ENCODE data around the gene JAK1. TPM values are rescaled to one million over a fixed set of nuclear protein-coding genes. Genes with fewer than 3 reads are reported as not detected.
A peak's percentile ranks its signal among the peaks of the same experiment; 100 is the strongest.

Gene JAK1
- total RNA-seq, 1 experiment from 2014 or later: 27.8 TPM

DNA sequence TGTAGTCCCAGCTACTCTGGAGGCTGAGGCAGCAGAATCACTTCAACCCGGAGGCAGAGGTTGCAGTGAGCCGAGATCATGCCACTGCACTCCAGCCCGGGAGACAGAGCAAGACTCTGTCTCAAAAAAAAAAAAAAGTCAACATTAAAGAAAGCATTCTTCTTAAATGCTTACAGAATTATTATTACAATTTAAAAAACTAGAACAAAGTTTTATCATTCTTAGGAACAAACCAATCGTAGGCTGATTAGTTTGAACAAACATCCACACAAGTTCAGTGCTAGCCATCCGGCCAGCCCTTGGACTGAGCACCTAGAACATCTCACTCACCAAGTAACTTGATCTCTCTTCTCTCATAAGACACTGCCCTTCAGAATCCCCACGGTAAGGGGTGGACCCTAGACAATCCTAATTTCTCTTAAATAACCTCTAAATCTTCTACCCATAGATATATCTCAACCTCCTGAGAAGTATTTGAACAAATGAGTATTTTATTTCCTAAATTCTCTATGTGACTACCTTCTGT lies 16.0 kb downstream of the JAK1 start:
- CTCF ChIA-PET: no interaction called here
- H3K27me3 Mint-ChIP-seq (ENCODE audit: low read depth): no peaks in the 10 kb centered on the region
- ATAC-seq (peak; percentile 57), DNase-seq (ENCODE audit: low spot score) (no peak)
- no peaks in the 10 kb centered on the region for H3K36me3 Mint-ChIP-seq
- H3K9me3 Mint-ChIP-seq: no peaks in the 10 kb centered on the region
- TF ChIP-seq CREB1 (CRISPR knock-in tag; IDR thresholded peaks at IDR 0.05): no peak
- H3K4me1 Mint-ChIP-seq: peaks cover 21% of the 10 kb centered on the region
- H3K27ac Mint-ChIP-seq: no peak overlapping the region
- H3K4me3 Mint-ChIP-seq: no peak overlapping the region
- POLR2A ChIA-PET: no interaction called here

- Mint-ChIP-seq H3K27me3 (ENCODE audit: low read depth) (no peaks in the 10 kb centered on the region), H3K4me3 (no peak overlapping the region), H3K36me3 (no peaks in the 10 kb centered on the region), H3K4me1 (peaks cover 21% of the 10 kb centered on the region), H3K9me3 (no peaks in the 10 kb centered on the region), H3K27ac (peak overlapping the region; percentile 71)
- POLR2A ChIA-PET: interaction anchor here (0.6 kb wide), 1 partner anchor 98 kb away, joined by 6 read pairs; no protein-coding TSS in a partner anchor
- CTCF ChIA-PET: no interaction called here
- ATAC-seq (peak; percentile 61; the same call in 1 of the 2 replicates), DNase-seq (ENCODE audit: low spot score) (no peak)
- TF ChIP-seq ZBTB21 (CRISPR knock-in tag; IDR thresholded peaks at IDR 0.05; ENCODE audit: borderline replicate concordance) (no peak), ZNF219 (CRISPR knock-in tag; IDR thresholded peaks at IDR 0.05; ENCODE audit: borderline replicate concordance) (no peak), KAT7 (CRISPR knock-in tag; IDR thresholded peaks at IDR 0.05; ENCODE audit: borderline replicate concordance) (no peak), MYBL2 (CRISPR knock-in tag; IDR thresholded peaks at IDR 0.05) (no peak), TEAD4 (CRISPR knock-in tag; IDR thresholded peaks at IDR 0.05) (no peak), PRRX2 (CRISPR knock-in tag; IDR thresholded peaks at IDR 0.05) (no peak), HMGA2 (CRISPR knock-in tag; IDR thresholded peaks at IDR 0.05) (no peak)
Measured at GRCh38 chr1:64948905-64949833, 17.2 kb downstream of the JAK1 start.

GRCh38 chr1:64948216-64948615 lies 18.1 kb downstream of the JAK1 start:
- ATAC-seq (no peak), DNase-seq (ENCODE audit: low spot score) (no peak)
- ChIA-PET CTCF (no interaction called here), POLR2A (no interaction called here)
- Mint-ChIP-seq H3K9me3 (no peaks in the 10 kb centered on the region), H3K36me3 (no peaks in the 10 kb centered on the region), H3K4me1 (peaks cover 21% of the 10 kb centered on the region), H3K27me3 (ENCODE audit: low read depth) (no peaks in the 10 kb centered on the region), H3K4me3 (no peak overlapping the region), H3K27ac (no peak overlapping the region)
- no peak for TF ChIP-seq MXD4 (CRISPR knock-in tag; IDR thresholded peaks at IDR 0.05; ENCODE audit: borderline replicate concordance)
- TF ChIP-seq, protein P1, sequence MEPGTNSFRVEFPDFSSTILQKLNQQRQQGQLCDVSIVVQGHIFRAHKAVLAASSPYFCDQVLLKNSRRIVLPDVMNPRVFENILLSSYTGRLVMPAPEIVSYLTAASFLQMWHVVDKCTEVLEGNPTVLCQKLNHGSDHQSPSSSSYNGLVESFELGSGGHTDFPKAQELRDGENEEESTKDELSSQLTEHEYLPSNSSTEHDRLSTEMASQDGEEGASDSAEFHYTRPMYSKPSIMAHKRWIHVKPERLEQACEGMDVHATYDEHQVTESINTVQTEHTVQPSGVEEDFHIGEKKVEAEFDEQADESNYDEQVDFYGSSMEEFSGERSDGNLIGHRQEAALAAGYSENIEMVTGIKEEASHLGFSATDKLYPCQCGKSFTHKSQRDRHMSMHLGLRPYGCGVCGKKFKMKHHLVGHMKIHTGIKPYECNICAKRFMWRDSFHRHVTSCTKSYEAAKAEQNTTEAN (CRISPR knock-in tag; IDR thresholded peaks at IDR 0.05): no peak
- TF ChIP-seq, protein P2, sequence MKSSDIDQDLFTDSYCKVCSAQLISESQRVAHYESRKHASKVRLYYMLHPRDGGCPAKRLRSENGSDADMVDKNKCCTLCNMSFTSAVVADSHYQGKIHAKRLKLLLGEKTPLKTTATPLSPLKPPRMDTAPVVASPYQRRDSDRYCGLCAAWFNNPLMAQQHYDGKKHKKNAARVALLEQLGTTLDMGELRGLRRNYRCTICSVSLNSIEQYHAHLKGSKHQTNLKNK (CRISPR knock-in tag; IDR thresholded peaks at IDR 0.05): no peak

DNA sequence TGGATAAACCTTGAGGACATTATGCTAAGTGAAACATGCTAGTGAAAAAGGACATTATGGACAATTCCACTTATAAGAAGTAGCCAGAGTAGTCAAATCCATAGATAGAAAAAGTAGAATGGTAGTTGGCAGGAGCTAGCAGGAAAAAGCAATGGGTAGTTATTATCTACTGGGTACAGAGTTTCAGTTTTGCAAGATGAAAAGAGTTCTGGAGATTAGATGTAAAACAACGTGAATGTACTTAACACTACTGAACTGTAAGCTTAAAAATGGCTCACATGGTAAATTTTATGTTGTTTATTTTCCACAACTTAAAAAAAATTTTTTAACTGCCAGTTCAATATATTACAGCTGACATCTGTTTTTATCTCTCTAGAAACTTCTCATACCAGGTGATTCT lies 19.4 kb downstream of the JAK1 start:
- TF ChIP-seq ZNF416 (CRISPR knock-in tag; IDR thresholded peaks at IDR 0.05): no peak
- TF ChIP-seq, protein P1 (CRISPR knock-in tag; IDR thresholded peaks at IDR 0.05): no peak
- no peak for TF ChIP-seq CREB1 (CRISPR knock-in tag; IDR thresholded peaks at IDR 0.05)
- TF ChIP-seq PRRX2 (CRISPR knock-in tag; IDR thresholded peaks at IDR 0.05): no peak
- TF ChIP-seq GABPB1 (CRISPR knock-in tag; IDR thresholded peaks at IDR 0.05): no peak
- no peak for TF ChIP-seq RORB (CRISPR knock-in tag; IDR thresholded peaks at IDR 0.05)
- TF ChIP-seq ZNF138 (CRISPR knock-in tag; conservative IDR thresholded peaks at IDR 0.05): no peak
- TF ChIP-seq ZNF317 (CRISPR knock-in tag; IDR thresholded peaks at IDR 0.05; ENCODE audit: borderline replicate concordance, low read depth): no peak
- TF ChIP-seq RELA (CRISPR knock-in tag; IDR thresholded peaks at IDR 0.05; ENCODE audit: borderline replicate concordance): no peak
- TF ChIP-seq TEAD4 (CRISPR knock-in tag; IDR thresholded peaks at IDR 0.05): no peak
- no peak for TF ChIP-seq ETV6 (CRISPR knock-in tag; IDR thresholded peaks at IDR 0.05)
- ATAC-seq: no peak
- H3K36me3 Mint-ChIP-seq: no peaks in the 10 kb centered on the region
- ChIA-PET CTCF (no interaction called here), POLR2A (no interaction called here)
- H3K27ac Mint-ChIP-seq: no peak overlapping the region
- DNase-seq (ENCODE audit: low spot score): no peak
- H3K4me3 Mint-ChIP-seq: no peak overlapping the region
- H3K4me1 Mint-ChIP-seq: peaks cover 24% of the 10 kb centered on the region
- H3K27me3 Mint-ChIP-seq (ENCODE audit: low read depth): no peaks in the 10 kb centered on the region
- no peaks in the 10 kb centered on the region for H3K9me3 Mint-ChIP-seq

All from WTC11 (cell line).